CD4-positive, alpha-beta T cell treated with Interleukin-2 at 100 ng/mL for 4 hours (primary cell): ENCODE data around the gene TIMM44.
"Not testable (repeated sequence)": the region's sequence is repeated elsewhere in the genome, so short reads cannot be mapped to it uniquely, and the experiment has no call there.

Experiments used
- DNase-seq: peaks from one replicate; pipeline ENCODE4 v3.0.0-alpha.2; 2020; ENCODE audit warnings: low spot score

Gene TIMM44

GRCh38 chr19:7900401-7900870 lies 43.0 kb downstream of the TIMM44 start:
- DNase-seq: no peak

GRCh38 chr19:7899751-7900378 lies 43.6 kb downstream of the TIMM44 start:
- no peak for DNase-seq

DNA sequence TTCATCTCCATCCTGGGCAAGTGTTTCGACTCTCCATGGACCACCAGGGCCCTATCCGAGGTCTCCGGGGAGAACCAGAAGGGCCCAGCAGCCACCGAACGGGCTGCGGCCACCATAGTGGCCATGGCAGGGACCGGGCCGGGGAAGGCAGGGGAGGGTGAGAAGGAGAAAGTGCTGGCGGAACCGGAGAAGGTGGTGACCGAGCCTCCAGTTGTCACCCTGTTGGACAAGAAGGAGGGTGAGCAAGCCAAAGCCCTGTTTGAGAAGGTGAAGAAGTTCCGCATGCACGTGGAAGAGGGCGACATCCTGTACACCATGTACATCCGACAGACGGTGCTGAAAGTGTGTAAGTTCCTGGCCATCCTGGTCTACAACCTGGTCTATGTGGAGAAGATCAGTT lies 44.5 kb downstream of the TIMM44 start:
- no peak for DNase-seq

- DNase-seq: no peak
These were observed 46.2 kb downstream of the TIMM44 start for GRCh38 chr19:7897292-7897691.

DNA sequence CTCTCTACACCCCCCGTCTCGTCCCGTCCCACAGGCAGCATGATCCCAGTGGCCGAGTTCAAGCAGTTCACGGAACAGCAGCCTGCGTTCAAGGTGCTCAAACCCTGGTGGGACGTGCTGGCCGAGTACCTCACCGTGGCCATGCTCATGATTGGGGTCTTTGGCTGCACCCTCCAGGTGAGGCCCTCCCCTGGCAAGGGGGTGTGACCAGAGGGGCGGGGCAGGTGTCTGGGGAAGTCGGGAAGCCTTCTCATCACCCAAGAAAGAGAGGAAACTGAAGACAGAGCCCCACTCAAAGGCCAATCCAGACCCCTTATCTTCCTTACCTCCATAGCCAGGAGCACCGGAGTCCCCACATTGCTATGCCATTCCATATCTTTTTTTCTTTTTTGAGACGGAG lies 47.9 kb downstream of the TIMM44 start:
- no peak for DNase-seq

GRCh38 chr19:7894612-7895309 lies 48.7 kb downstream of the TIMM44 start:
- no peak for DNase-seq

DNA sequence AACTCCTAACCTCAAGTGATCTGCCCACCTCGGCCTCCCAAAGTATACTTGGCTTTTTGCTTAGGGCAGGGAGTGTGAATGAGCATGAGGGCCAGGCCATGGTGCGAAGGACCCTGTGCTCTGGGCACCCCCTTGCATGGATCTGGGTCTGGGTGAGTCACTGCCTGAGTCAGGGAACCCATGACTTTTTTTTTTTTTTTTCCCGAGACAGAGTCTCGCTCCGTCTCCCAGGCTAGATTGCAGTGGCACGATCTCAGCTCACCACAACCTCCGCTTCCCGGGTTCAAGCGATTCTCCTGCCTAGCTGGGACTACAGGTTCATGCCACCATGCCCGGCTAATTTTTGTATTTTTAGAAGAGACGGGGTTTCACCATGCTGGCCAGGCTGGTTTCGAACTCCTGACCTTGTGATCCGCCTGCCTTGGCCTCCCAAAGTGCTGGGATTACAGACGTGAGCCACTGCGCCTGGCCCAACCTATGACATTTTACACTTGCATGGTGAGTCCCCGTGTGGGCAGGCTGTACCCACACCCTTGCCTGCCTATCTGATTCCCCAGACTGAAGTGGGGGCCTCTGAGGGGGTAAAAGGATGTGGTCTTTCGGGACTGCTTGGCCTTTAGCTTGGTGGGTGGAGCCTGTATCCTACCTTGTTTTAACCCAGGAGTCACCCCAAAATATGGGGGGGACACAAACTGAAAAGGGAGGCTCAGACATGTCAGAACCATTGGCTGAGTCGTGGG lies 49.9 kb downstream of the TIMM44 start:
- not testable (repeated sequence) for DNase-seq

DNA sequence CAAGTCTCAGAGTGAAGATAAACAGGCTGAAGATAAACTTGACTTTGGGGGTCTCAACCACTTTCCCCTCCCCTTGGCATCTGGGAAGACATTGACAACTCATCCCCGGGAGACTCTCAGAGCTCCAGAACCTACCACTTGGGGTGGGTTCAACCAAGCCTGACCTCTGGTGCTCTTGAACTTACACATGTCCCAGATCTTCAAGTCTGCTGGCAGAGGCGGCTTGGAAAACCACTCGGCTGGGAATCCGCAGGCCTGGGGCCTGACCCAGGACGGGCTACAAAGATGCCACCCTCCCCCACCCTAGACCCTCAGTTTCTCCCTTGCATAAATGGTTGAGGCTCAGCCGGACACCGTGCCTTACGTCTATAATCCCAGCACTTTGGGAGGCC lies 54.6 kb downstream of the TIMM44 start:
- DNase-seq: no peak

- DNase-seq: no peak
These were observed 55.2 kb downstream of the TIMM44 start, which contains the start of gene LRRC8E for GRCh38 chr19:7888145-7888825. Gene LRRC8E, plus strand, starts transcription at chr19:7888510. Its CDS starts 7,094 bp downstream, at chr19:7895604.

DNA sequence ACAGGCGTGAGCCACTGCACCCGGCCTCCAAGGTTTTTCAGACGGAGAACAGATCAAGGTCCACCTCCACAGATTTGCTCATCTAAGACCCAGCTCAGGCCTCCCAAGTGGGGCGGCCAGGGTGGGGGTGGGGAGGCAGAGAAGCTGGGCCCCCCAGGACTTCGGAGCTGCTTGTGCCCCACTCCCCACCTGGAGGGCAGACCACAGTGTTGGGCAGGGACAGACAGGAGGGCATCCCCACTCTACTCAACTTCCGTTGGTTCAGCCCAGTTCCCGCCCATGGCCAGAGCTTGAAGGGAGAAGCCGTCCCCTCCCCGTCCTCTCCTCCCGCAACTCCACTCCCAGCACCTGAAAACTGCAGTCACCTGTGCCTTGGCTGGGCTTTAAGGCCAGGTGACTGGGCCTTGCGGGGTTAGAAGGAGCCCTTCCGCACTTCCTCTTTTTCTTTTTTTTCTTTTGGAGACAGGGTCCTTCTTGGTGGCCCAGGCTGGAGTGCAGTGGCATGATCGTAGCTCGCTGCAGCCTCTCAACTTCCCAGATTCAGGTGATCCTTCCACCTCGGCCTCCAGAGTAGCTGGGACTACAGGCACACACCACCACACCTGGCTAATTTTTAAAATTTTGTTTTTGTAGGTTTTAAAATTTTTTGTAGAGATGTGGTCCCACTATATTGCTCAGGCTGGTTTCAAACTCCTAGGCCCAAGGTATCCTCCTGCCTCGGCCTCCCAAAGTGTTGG lies 55.9 kb downstream of the TIMM44 start:
- DNase-seq: no peak

GRCh38 chr19:7885818-7886217 lies 57.6 kb downstream of the TIMM44 start:
- DNase-seq: no peak

- no peak for DNase-seq
These were observed 59.5 kb downstream of the TIMM44 start for GRCh38 chr19:7883796-7884570.

DNA sequence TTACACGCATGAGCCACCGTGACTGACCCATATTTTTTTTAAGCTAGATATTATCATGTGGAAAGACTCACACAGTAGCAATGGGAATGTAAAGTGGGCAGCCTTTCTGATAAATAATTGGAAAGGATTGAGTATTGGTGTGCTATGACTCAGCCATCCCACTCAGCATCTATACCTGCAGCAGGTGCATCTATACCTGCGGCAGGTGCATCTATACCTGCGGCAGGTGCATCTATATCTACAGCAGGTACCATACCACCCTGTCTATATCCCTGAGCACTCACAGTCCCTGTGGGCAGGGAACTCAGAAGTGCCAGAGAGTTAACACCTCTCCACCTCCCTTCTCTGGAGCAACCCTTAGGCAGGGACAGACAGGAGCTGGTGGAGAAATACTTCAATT lies 60.4 kb downstream of the TIMM44 start:
- no peak for DNase-seq

GRCh38 chr19:7881910-7882309 lies 61.6 kb downstream of the TIMM44 start:
- DNase-seq: no peak

DNA sequence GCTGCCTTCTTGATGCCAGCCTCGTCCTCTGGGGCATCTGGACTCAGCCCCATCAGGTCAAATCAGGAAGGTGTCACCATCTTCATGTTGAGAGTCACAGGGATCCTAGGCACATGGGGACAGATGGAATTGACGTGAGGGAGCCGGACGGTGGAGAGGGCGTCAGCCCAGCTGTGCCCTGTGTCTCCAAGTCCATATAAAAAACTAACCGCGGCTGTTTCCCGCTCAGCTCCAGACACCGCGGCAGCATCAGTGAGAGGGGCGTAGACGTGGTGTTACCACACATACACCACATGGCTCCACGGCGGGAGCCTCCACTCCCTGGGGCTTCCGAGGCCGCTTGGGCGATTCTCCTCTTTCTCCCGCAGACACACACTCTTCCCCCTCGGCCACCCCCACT lies 63.6 kb downstream of the TIMM44 start:
- no peak for DNase-seq

DNA sequence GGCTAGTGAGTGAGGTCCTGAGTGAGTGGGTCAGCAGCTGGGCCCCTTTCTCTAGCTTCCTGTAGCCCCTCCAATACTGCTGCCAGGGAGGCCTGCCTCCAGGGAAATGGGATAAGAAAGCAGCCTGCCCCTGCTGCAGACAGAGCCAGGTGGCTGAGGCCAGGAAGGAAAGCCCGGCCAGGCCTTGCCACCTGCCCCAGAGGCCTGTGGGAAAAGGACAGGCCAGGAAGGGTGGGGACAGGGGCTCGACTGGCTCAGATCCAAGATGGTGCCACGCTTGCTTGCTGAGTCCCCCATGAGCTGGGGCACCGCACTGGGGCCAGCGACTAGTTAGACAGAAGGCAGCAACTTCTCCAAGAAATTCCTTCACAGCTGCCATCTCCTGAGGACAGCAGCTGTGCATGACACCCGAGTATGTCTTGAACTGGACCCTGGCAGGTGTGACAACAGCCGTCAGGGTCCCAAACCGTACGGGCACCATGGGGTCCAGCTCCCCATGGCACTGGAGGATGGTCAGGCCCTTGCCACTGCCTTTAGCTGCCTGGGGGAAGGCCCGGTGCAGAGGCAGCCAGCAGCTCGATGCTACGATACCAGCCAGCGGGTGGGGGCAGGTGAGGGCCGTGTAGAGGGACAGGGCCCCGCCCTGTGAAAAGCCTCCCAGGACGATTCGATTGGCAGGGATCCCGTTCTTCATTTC lies 64.2 kb downstream of the TIMM44 start:
- no peak for DNase-seq

- DNase-seq: no peak
These were observed 66.1 kb downstream of the TIMM44 start for GRCh38 chr19:7877249-7877836.
